Right lobe of liver (tissue), 6 donors: ENCODE data around the gene LRRC28. TPM values are rescaled to one million over a fixed set of nuclear protein-coding genes. Genes with fewer than 3 reads are reported as not detected.
"Not testable (repeated sequence)": the region's sequence is repeated elsewhere in the genome, so short reads cannot be mapped to it uniquely, and the experiment has no call there.

Source experiments
- ATAC-seq, 4 donors: fragments of 200-7000 bp; cut with Tn5 transposase; one replicate each; pipeline ENCODE4 v1.9.1; 2020; ENCODE audit warnings: mild to moderate bottlenecking in 4 of 4, moderate library complexity in 4 of 4
- DNase-seq, 3 donors: peaks; one replicate each; pipeline ENCODE4 v3.0.0-alpha.2; 2020
- H3K27ac ChIP-seq, 3 donors: fragments of 200-600 bp; one replicate each; pipeline ENCODE4 v1.8.0; 2022
- H3K27me3 ChIP-seq, 2 donors: fragments of 200-600 bp; one replicate each; pipeline ENCODE4 v1.8.0; 2022
- H3K36me3 ChIP-seq, 4 donors: fragments of 200-600 bp; sonication (generic) in 1 of 4; one replicate each; pipeline versions ENCODE4 v1.5.1 to v1.8.0; 2017 to 2022; ENCODE audit warnings: control low read depth in 1 of 4
- H3K4me1 ChIP-seq, 4 donors: fragments of 200-600 bp; sonication (generic) in 1 of 4; one replicate each; pipeline versions ENCODE4 v1.5.1 to v1.8.0; 2017 to 2022; ENCODE audit warnings: control low read depth in 1 of 4
- H3K4me3 ChIP-seq, 3 donors: fragments of 200-600 bp; one replicate each; pipeline ENCODE4 v1.8.0; 2022
- H3K9me3 ChIP-seq, 4 donors: fragments of 200-600 bp; sonication (generic) in 1 of 4; one replicate each; pipeline versions ENCODE4 v1.5.1 to v1.8.0; 2017 to 2022; ENCODE audit warnings: control low read depth in 1 of 4
- POLR2A ChIP-seq: fragments of 450-650 bp; IDR thresholded peaks from one replicate; pipeline ENCODE4 v1.6.1; 2017; ENCODE audit warnings: antibody characterized with exemption, mild to moderate bottlenecking
- WGBS: methylation state at CpG from one replicate; pipeline ENCODE4 v1.1.6; 2018; ENCODE audit warnings: low coverage, low lambda C conversion rate; ENCODE audit not compliant: insufficient coverage; ENCODE audit errors: missing lambda C conversion rate; 5-methylcytosine and 5-hydroxymethylcytosine counted together
- intact Hi-C, 2 donors: fragments of 100-400 bp; cut with DNase I; formaldehyde crosslinking; loops; one replicate each; pipeline versions ENCODE4 v1.11.2 to v1.14.1; 2022
- total RNA-seq, 6 experiments: library from RNA; depleted of rRNA in 2 of 6; stranded (reverse); fragments of >200 nt in 2 of 6; fragmentation: NEBNext Ultra II Directional in 3 of 6; extraction: Animal tissue kit (Norgen Biotek cat#: 25700) in 3 of 6; gene quantifications; one replicate each; pipeline versions ENCODE4 v1.1.0 to v1.2.4, GENCODE V29; 2016 to 2023
- TF ChIP-seq, protein P1 (sequence below), 4 donors: fragments of 200-600 bp in 3 of 4; fragments of 450-650 bp in 1 of 4; IDR thresholded peaks; one replicate each; pipeline versions ENCODE4 v1.5.1 to v1.8.0; 2016 to 2022; ENCODE audit warnings: antibody characterized with exemption in 4 of 4, mild to moderate bottlenecking in 2 of 4
- donor health status: DM: no; HTN: yes; CAD: no.
- donor health status: DM: no; HTN: no; CAD: no.
- donor health status: DM: no; HTN: no; CAD: no.
- donor health status: DM: no; HTN: yes; CAD: no.
- donor health status: DM: no; HTN: yes; CAD: no.

LRRC28 gene
- total RNA-seq, 6 experiments from 2014 or later = 21.8 to 70.1 (median 31.9) TPM

DNA sequence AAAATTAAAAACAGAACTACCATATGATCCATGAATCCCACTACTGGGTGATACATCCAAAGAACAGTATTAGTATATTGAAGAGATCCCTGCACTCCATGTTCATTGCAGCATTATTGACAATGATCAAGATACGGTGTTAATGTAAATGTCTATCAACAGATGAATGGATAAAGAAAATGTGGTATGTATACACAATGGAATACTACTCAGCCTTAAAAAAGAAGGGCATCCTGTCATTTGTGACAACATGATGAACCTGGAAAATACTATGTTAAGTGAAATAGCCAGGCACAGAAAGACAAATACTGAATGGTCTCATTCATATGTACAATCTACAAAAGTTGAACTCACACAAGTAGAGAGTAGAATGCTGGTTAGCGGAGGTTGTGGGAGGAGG lies 18.5 kb upstream of the LRRC28 start:
- Histone ChIP-seq H3K4me3 (no peak overlapping the region), H3K9me3 (no peaks in the 10 kb centered on the region), H3K27me3 (no peaks in the 10 kb centered on the region), H3K36me3 (no peaks in the 10 kb centered on the region), H3K4me1 (peaks cover 0 to 16% (median 2%) of the 10 kb centered on the region in 4 donors), H3K27ac (no peak overlapping the region)
- intact Hi-C loops = no loop called here
- no peak for ATAC-seq
- TF ChIP-seq, protein P1, sequence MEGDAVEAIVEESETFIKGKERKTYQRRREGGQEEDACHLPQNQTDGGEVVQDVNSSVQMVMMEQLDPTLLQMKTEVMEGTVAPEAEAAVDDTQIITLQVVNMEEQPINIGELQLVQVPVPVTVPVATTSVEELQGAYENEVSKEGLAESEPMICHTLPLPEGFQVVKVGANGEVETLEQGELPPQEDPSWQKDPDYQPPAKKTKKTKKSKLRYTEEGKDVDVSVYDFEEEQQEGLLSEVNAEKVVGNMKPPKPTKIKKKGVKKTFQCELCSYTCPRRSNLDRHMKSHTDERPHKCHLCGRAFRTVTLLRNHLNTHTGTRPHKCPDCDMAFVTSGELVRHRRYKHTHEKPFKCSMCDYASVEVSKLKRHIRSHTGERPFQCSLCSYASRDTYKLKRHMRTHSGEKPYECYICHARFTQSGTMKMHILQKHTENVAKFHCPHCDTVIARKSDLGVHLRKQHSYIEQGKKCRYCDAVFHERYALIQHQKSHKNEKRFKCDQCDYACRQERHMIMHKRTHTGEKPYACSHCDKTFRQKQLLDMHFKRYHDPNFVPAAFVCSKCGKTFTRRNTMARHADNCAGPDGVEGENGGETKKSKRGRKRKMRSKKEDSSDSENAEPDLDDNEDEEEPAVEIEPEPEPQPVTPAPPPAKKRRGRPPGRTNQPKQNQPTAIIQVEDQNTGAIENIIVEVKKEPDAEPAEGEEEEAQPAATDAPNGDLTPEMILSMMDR (IDR thresholded peaks at IDR 0.05) = no peak
- TF ChIP-seq POLR2A = no peak
- DNase-seq = no peak
- 94% methylated on average over 2 of the region's 2 CpGs for WGBS

DNA sequence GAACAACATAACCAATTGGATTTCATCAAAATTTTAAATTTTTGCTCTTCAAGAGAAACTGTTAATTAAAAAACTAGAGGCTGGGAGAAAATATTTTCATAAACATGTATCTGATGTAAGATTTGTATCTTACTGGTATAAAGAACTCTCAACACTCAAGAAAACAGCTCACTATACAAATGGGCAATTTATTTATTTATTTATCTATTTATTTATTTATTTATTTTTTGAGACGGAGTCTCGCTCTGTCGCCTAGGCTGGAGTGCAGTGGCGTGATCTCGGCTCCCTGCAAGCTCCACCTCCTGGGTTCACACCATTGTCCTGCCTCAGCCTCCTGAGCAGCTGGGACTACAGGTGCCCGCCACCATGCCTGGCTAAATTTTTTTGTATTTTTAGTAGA lies 17.1 kb upstream of the LRRC28 start:
- H3K9me3 ChIP-seq, ATAC-seq, DNase-seq, H3K36me3 ChIP-seq, intact Hi-C loops, H3K4me1 ChIP-seq, H3K27me3 ChIP-seq, H3K27ac ChIP-seq, H3K4me3 ChIP-seq: not testable (repeated sequence)
- WGBS = 98% methylated on average over 6 of the region's 6 CpGs

DNA sequence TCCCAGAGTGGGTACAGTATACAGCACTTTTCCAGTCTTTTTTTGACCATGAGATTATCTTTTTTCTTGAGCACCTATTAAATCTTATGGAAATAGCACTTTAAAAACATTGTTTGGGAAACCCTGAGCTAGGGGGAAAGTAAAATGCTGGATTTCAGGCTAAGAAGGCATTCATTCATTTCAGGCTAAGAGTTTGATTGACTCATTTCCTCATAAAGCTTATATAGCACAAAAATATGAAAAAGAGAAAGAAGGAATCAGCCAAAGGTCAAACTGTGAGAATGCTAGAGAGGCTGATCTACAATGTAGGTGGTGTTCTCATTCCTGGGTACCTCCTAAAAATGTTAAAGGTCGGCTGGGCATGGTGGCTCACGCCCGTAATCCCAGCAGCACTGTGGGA lies 12.4 kb upstream of the LRRC28 start:
- Histone ChIP-seq H3K9me3 (no peaks in the 10 kb centered on the region), H3K27ac (no peak overlapping the region), H3K27me3 (no peaks in the 10 kb centered on the region), H3K4me3 (no peak overlapping the region), H3K4me1 (no peaks in the 10 kb centered on the region), H3K36me3 (no peaks in the 10 kb centered on the region)
- DNase-seq (no peak), ATAC-seq (no peak)
- 94% methylated on average over 3 of the region's 3 CpGs for WGBS
- intact Hi-C loops = no loop called here
- no peak for TF ChIP-seq POLR2A
- TF ChIP-seq, protein P1 (IDR thresholded peaks at IDR 0.05) = no peak

DNA sequence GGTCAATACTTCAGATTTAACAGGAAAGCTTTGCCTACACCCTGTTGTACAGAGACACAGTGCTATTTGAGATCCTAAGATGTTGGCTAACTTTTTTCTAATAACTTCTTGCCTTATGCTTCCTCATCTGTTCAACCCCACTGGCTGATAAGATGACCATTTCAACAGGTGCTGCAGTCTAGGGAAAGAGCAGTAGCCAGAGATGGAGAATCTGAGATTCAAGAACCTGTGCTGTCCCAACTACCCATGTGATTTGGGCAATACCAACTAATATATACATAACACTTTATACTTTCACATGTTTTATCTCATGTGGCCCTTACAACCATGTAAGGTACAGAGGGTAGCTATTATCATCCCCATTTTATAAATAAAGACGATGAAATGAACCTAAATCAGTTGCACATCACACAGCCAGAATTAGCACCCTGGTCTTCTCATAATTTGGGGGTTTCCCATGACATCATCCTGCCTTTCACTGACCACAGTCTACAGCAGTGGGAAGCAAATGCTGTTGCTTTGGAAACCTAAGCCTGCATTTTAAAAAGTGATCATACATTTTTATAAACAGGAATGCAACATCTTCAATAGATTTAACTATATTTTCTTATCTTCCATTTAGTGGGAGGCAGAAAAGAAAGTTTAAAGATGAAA lies 11.6 kb upstream of the LRRC28 start:
- no peak for DNase-seq
- ATAC-seq = no peak
- no peaks in the 10 kb centered on the region for H3K36me3 ChIP-seq
- intact Hi-C loops = no loop called here
- TF ChIP-seq, protein P1 (IDR thresholded peaks at IDR 0.05) = no peak
- no peak for TF ChIP-seq POLR2A
- no peaks in the 10 kb centered on the region for H3K9me3 ChIP-seq
- 55% methylated on average over 1 of the region's 1 CpG for WGBS
- no peak overlapping the region for H3K4me3 ChIP-seq
- H3K27me3 ChIP-seq = no peaks in the 10 kb centered on the region
- H3K4me1 ChIP-seq = no peaks in the 10 kb centered on the region
- no peak overlapping the region for H3K27ac ChIP-seq

DNA sequence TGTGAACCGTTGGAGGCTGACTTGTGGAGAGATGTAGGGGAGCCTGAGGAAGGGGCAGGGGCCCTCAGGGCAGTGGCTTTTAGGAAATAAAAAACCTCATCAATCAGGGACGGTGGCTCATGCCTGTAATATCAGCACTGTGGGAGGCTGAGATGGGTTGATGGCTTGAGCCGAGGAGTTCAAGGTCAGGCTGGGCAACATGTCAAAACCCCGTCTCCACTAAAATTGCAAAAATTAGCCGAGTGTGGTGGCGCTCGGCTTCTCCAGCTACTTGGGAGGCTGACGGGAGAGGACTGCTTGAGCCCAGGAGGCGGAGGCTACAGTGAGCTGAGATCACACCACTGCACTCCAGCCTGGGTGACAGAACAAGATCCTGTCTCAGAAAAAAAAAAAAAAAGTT lies 9.5 kb upstream of the LRRC28 start:
- H3K4me1 ChIP-seq = no peaks in the 10 kb centered on the region
- H3K27me3 ChIP-seq = no peaks in the 10 kb centered on the region
- intact Hi-C loops = no loop called here
- no peaks in the 10 kb centered on the region for H3K9me3 ChIP-seq
- DNase-seq = no peak
- ATAC-seq = peak in 1 of 4 donors; percentile 19
- no peak for TF ChIP-seq POLR2A
- TF ChIP-seq, protein P1 (IDR thresholded peaks at IDR 0.05) = no peak
- H3K4me3 ChIP-seq = no peak overlapping the region
- WGBS = 72% methylated on average over 8 of the region's 9 CpGs
- H3K27ac ChIP-seq = no peak overlapping the region
- H3K36me3 ChIP-seq = peaks cover 0 to 2% (median 0%) of the 10 kb centered on the region in 4 donors
